ENCODE data around the gene STK32B.
"Not testable (repeated sequence)": the region's sequence is repeated elsewhere in the genome, so short reads cannot be mapped to it uniquely, and the experiment has no call there.

GRCh38 chr4:5443976-5444802, 392.9 kb downstream of the STK32B start:
- not testable (repeated sequence) for TF ChIP-seq POLR2A (IDR thresholded peaks at IDR 0.05); CTCF (IDR thresholded peaks at IDR 0.05 in 8 of 11, conservative IDR thresholded peaks at IDR 0.05 in 3 of 11); POLR2AphosphoS5 (IDR thresholded peaks at IDR 0.05)

Measured in spleen (tissue), 7 donors.